Activated T-cell treated with anti-CD3 and anti-CD28 coated beads, Interleukin-2, amount 50 U/mL, for 72 hours (primary cell): ENCODE measurements around the gene ALDH1L2. TPM values are rescaled to one million over a fixed set of nuclear protein-coding genes. Genes with fewer than 3 reads are reported as not detected.
"Not testable (repeated sequence)": the region's sequence is repeated elsewhere in the genome, so short reads cannot be mapped to it uniquely, and the experiment has no call there.

Experiments
- ATAC-seq, 2 donors: fragments of 150-1000 bp; cut with Tn5 transposase; replicated peaks in 1 of 2; 2 replicates each; pipeline ENCODE4 v1.10.0; 2021; ENCODE audit warnings: moderate library complexity in 2 of 2, mild to moderate bottlenecking in 1 of 2
- DNase-seq, 2 donors: peaks; one replicate each; pipeline ENCODE4 v3.0.0; 2021 to 2022; ENCODE audit warnings: mixed read lengths in 1 of 2
- H3K27ac Mint-ChIP-seq: one replicate; pipeline ENCODE4 v1.8.0; 2022; ENCODE audit warnings: mild to moderate bottlenecking, moderate library complexity, mixed read lengths
- H3K27me3 Mint-ChIP-seq: one replicate; pipeline ENCODE4 v1.8.0; 2022; ENCODE audit warnings: low read depth, mixed read lengths
- H3K36me3 Mint-ChIP-seq, 2 donors: one replicate each; pipeline ENCODE4 v1.8.0; 2022; ENCODE audit warnings: mixed read lengths in 2 of 2, mild to moderate bottlenecking in 1 of 2; ENCODE audit not compliant: insufficient read depth in 2 of 2
- H3K4me1 Mint-ChIP-seq: one replicate; pipeline ENCODE4 v1.8.0; 2022; ENCODE audit warnings: low read depth, mixed read lengths
- H3K4me3 Mint-ChIP-seq, 2 donors: one replicate each; pipeline ENCODE4 v1.8.0; 2022; ENCODE audit warnings: mild to moderate bottlenecking in 2 of 2, mixed read lengths in 2 of 2, moderate library complexity in 2 of 2
- H3K9me3 Mint-ChIP-seq, 2 donors: one replicate each; pipeline ENCODE4 v1.8.0; 2022; ENCODE audit warnings: mixed read lengths in 2 of 2
- total RNA-seq, 2 donors: library from RNA; stranded (reverse); gene quantifications; one replicate each; pipeline ENCODE4 v1.2.3, GENCODE V29; 2022

ALDH1L2 gene
- total RNA-seq, 2 donors from 2014 or later = 11.1 to 16.1 TPM

DNA sequence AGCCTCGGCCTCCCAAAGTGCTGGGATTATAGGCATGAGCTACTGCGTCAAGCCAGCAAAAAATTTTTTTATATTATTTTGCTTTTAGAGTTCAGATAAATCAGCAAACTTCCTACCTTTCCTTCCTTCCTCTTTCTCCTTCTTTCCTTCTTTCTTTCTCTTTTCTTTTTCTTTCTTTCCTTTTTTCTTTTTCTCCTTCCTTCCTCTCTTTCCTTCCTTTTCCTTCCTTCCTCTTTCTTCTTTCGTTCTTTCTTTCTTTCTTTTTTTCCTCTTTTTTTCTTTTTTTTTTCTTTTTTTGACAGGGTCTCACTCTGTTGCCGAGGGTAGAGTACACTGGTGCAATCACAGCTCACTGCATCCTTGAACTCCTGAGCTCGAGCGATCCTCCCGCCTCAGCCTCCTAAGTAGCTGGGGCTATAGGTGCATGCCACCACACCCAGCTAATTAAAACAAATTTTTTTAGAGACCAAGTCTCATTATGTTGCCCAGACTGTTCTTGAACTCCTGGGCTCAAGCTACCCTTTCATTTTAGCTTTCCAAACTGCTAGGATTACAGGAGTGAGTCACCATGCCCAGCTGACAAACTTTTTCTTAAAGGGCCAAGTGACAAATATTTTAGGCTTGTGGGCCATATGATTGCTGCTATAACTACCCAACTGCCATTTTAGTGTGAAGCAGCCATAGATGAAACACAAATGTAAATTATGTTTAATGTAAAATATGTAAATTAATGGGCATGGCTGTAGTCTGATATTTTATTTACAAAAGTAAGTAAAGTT is 16.1 kb upstream of the ALDH1L2 start:
- Mint-ChIP-seq H3K4me1 (no peaks in the 10 kb centered on the region), H3K27ac (no peak overlapping the region), H3K27me3 (peaks cover 44% of the 10 kb centered on the region), H3K9me3 (peaks cover 7 to 8% of the 10 kb centered on the region in 2 donors), H3K4me3 (no peak overlapping the region), H3K36me3 (peaks cover 1 to 10% of the 10 kb centered on the region in 2 donors)
- ATAC-seq (no peak), DNase-seq (no peak)

DNA sequence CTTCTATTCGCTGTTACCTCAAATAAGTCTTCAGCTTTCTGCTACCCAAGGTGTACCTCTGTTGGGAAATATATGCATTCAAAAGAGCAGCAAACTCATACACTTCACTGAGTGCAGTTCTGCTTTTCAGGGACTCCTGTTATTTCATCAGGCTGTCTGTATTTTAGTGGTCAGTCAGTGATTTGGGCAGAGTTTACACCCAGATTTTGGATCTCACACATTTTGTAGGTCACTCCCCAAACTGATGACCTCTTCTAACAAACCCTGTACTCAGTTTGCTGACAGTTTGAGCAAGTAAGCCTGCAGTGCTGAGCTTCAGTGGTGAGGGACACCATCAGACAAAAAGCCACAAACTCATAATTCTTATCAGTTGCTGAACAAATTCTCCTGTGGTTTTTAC is 15.1 kb upstream of the ALDH1L2 start:
- Mint-ChIP-seq H3K4me3 (no peak overlapping the region), H3K36me3 (peaks cover 5 to 12% of the 10 kb centered on the region in 2 donors), H3K27me3 (peaks cover 35% of the 10 kb centered on the region), H3K27ac (no peak overlapping the region), H3K4me1 (no peaks in the 10 kb centered on the region), H3K9me3 (peaks cover 7 to 9% of the 10 kb centered on the region in 2 donors)
- DNase-seq = no peak
- no peak for ATAC-seq

DNA sequence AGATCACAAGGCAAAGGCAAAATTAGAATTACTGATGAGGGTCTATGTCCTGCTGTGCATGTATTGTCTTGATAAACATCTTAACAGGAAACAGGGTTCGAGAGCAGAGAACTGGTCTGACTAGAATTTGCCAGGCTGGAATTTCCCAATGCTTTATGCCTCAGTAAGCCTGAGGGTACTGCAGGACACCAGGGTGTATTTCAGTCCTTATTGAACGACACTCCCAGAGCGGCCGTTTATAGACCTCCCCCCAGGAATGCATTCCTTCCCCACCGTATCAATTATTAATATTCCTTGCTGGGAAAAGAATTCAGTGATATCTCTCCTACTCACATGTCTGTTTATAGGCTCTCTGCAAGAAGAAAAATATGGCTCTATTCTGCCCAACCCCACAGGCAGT is 11.1 kb upstream of the ALDH1L2 start:
- peaks cover 5 to 12% of the 10 kb centered on the region in 2 donors for H3K36me3 Mint-ChIP-seq
- not testable (repeated sequence) for H3K9me3 Mint-ChIP-seq, H3K4me1 Mint-ChIP-seq, H3K27ac Mint-ChIP-seq, ATAC-seq, DNase-seq, H3K4me3 Mint-ChIP-seq
- H3K27me3 Mint-ChIP-seq = peaks cover 38% of the 10 kb centered on the region

DNA sequence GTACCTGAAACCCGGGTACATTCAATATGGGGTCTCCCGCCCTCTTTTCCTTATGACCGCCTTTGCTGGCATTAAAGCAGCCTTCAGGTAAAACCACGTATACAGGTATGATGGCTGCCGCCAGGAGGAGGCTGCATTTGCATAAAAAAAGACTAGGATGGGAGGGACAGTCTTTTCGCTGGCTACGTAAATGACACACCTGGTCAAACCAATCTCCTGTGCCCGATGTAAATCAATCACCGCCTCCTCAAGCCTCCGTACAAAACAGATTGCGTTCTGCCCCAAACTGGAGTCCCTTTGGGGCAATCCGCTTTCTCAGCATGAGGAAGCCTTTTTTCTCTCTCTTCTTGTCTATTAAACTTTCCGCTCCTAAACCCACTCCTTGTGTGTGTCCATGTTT is 8.1 kb upstream of the ALDH1L2 start:
- H3K9me3 Mint-ChIP-seq = peaks cover 6 to 9% of the 10 kb centered on the region in 2 donors
- no peak overlapping the region for H3K27ac Mint-ChIP-seq
- DNase-seq (no peak), ATAC-seq (no peak)
- H3K4me3 Mint-ChIP-seq = no peak overlapping the region
- H3K4me1 Mint-ChIP-seq = no peaks in the 10 kb centered on the region
- H3K27me3 Mint-ChIP-seq = peaks cover 16% of the 10 kb centered on the region
- peaks cover 5 to 7% of the 10 kb centered on the region in 2 donors for H3K36me3 Mint-ChIP-seq

DNA sequence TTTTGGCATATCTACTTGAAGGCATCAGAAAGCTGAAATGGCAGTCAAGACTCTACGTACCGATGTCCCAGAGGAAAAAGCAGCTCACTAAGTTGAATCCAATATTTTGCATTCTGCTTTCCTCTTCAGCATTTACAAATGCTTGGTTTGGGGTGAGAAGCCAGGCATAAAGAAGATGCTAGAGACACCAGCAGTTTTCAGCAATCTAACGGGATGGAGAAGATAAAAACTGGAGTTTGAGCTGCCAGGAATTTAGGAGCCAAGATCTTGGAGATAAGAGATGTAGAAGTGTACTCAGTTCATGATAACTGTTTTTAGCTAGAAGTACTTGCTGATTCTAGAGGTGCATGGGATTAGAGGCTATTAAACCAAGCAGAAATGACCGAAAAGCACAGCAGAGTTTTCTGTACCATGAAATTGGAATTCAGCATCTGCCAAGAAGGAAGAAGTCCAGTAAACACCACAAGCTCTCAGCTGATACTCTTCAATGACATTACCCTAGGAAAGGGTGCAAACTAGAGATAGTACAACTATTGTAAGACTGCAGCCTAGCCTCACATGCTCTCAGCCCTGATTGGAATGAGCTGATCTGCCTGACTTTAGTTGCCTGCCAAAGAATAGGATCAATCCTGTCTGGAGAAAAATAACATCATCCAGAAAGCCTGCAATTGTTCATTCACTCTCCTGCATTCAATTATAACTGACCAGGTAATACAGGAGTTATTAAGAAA is 7.4 kb upstream of the ALDH1L2 start:
- H3K4me3 Mint-ChIP-seq = no peak overlapping the region
- no peak for ATAC-seq
- H3K27me3 Mint-ChIP-seq = peaks cover 15% of the 10 kb centered on the region
- DNase-seq = no peak
- H3K9me3 Mint-ChIP-seq = peaks cover 6 to 9% of the 10 kb centered on the region in 2 donors
- H3K27ac Mint-ChIP-seq = no peak overlapping the region
- H3K4me1 Mint-ChIP-seq = no peaks in the 10 kb centered on the region
- H3K36me3 Mint-ChIP-seq = peaks cover 5 to 8% of the 10 kb centered on the region in 2 donors

DNA sequence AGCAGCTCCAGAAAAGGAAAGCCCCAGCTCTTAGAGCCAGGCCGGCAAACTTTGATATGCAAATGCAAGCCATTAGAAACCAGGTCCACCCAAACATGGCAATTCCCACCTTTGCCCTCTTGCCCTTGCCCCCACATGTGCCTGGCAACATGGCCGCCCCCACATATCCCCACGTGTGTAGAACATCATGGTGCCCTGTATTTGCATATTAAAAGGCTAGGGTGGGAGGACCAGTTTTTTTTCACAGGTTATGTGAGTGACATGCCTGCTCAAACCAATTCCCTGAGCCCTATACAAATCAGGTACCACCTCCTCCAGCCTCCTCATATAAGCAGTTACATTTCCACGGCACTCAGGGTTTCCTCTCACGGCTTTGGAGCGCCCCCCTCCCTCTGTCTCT is 6.1 kb upstream of the ALDH1L2 start:
- Mint-ChIP-seq H3K9me3 (peaks cover 1 to 2% of the 10 kb centered on the region in 2 donors), H3K4me3 (no peak overlapping the region), H3K4me1 (no peaks in the 10 kb centered on the region), H3K36me3 (peaks cover 8 to 9% of the 10 kb centered on the region in 2 donors), H3K27me3 (peaks cover 20% of the 10 kb centered on the region), H3K27ac (no peak overlapping the region)
- ATAC-seq (no peak), DNase-seq (no peak)

DNA sequence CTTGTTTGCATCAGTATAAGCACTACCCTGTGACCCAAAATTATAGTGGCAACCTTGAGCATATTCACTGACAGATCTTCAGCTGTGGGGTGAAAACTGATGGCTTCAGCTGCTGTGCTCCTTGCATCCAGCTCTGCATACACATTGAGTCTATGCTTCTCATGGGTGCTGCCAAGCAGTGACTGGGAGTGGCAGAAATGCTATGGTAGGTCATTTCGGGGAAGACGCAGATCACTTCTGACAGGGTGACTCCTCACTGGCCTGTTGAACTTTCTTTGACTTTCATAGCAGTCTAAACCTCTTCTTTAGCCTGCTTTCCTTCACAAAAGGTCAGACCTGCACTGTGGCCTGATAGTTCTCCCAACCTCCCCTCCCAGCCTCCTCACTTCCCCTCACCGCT is 5.6 kb upstream of the ALDH1L2 start:
- DNase-seq (no peak), ATAC-seq (no peak)
- no peak overlapping the region for H3K4me3 Mint-ChIP-seq
- H3K4me1 Mint-ChIP-seq = no peaks in the 10 kb centered on the region
- H3K27me3 Mint-ChIP-seq = peaks cover 23% of the 10 kb centered on the region
- H3K36me3 Mint-ChIP-seq = peaks cover 5 to 9% of the 10 kb centered on the region in 2 donors
- no peak overlapping the region for H3K27ac Mint-ChIP-seq
- no peaks in the 10 kb centered on the region for H3K9me3 Mint-ChIP-seq

DNA sequence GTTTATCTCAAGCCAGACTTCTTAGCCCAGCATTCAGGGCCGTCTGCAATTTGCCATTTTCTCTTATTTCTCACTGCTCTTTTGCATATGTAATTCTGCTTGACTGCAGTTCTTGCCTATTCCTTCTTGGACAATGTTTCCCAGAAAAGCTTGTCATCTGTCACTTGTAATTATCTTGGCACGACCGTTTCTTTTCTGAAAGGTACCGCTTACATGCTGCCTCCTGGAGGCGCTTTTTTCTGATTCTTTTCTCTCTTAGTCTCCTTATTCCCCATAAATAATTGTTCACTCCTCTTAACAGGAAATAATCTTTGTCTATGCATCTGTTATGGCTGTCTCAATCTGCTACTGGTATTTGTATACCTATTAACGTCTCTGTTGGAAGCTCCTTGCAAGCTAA is 1.2 kb upstream of the ALDH1L2 start:
- ATAC-seq (no peak), DNase-seq (no peak)
- no peaks in the 10 kb centered on the region for H3K9me3 Mint-ChIP-seq
- peaks cover 5 to 11% of the 10 kb centered on the region in 2 donors for H3K36me3 Mint-ChIP-seq
- peak overlapping the region; percentile 60 to 65 for H3K4me3 Mint-ChIP-seq
- peaks cover 30% of the 10 kb centered on the region for H3K27me3 Mint-ChIP-seq
- H3K27ac Mint-ChIP-seq = no peak overlapping the region
- H3K4me1 Mint-ChIP-seq = peaks cover 7% of the 10 kb centered on the region

DNA sequence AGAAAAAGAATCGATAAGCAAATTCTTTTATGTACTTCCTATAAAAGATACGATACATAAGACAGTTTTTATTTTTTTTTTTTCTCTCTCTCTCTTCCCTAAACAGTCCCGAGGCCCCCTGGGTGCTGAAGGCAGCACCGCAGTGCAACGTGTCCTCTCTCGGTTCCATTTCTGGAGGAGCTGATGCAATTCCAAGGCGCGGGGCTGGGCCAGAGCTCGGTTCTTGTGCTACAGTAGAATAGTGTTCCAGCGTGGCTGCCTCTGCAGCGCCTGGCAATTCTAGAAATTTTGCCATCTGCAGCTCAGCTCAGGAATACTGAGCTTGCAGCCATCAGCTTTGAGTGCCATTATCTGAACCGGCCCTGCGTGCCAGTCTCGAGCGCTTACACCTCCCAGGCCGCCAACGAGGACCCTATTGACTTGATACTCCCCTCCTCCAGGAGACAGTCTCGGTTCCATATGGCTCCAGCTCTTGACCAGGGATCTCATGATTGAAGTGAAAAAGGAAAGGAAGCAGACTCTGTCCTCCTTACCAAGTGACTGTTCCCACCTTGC is 630 bp downstream of the ALDH1L2 start:
- ATAC-seq (peak; percentile 12 to 27), DNase-seq (peak; percentile 16 to 18)
- H3K27ac Mint-ChIP-seq = no peak overlapping the region

DNA sequence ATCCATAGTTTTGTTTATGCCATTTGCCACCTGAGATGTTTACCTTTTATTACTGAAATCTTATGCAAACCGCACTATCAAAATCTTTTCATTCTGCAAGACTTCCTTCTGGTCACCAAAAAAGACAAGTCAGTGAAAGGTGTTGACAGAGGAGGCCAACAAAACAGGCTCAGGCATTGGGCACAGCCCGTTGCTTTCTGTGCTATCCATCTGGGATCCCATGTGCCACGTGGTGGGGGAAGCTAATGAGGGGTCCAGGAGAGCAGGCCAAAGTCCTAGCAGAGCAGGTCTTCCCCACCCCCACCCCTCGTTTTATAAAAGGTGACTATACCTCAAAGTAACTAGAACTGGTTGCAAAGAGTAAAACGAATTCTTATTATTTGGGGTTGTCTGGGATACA is 1.2 kb downstream of the ALDH1L2 start:
- DNase-seq = no peak
- Mint-ChIP-seq H3K4me1 (peaks cover 7% of the 10 kb centered on the region), H3K27me3 (peaks cover 36% of the 10 kb centered on the region), H3K4me3 (peak overlapping the region; percentile 65 to 85), H3K9me3 (no peaks in the 10 kb centered on the region), H3K27ac (no peak overlapping the region), H3K36me3 (peaks cover 5 to 11% of the 10 kb centered on the region in 2 donors)
- no peak for ATAC-seq

More for the DNA sequence above, 630 bp downstream of the ALDH1L2 start:
- Mint-ChIP-seq H3K4me1 (peaks cover 7% of the 10 kb centered on the region), H3K9me3 (no peaks in the 10 kb centered on the region), H3K36me3 (peaks cover 5 to 11% of the 10 kb centered on the region in 2 donors), H3K27me3 (peaks cover 36% of the 10 kb centered on the region), H3K4me3 (peak overlapping the region; percentile 65 to 85)

DNA sequence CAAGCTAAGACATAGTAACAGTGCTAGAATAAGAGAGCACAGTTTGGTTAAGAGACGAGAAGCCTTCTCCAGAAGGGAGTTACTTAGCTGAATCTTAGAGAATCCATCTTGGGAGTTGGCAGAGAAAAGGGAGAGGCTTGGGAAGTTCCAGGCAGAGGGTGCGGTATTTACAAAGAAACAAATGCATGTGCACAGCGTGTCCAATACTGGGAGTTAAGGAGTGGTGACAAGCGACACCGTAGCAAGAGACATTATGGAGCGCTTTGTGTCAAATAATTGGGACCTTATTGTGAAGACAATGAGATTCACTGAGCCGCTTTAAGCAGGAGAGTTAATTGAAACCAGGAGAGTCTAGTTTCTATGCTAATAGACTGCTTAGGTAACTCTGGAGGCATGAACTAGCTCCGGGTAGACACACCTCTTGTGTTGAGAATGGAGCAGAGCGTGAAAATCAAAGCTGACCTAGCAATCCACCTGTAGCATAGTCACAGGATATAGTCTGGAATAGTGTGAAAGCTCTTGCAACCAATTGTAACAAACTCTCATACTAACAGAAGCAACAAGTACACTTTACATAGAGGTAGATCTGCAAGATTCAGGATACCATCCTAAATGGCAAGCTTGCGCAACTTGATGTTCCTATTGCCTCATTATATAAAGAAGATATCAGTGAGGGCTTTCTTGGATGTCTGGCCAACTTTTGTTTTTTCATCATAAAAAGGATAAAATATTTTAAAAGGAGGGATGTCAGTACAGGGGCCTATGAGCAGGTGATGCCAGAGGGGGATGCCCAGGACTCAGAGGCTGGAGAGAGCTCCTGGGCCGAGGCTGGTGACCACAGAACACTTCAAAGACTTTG is 5.3 kb downstream of the ALDH1L2 start:
- Mint-ChIP-seq H3K4me1 (peaks cover 5% of the 10 kb centered on the region), H3K36me3 (peaks cover 0 to 4% of the 10 kb centered on the region in 2 donors), H3K4me3 (no peak overlapping the region), H3K9me3 (no peaks in the 10 kb centered on the region), H3K27ac (no peak overlapping the region), H3K27me3 (peaks cover 27% of the 10 kb centered on the region)
- ATAC-seq (no peak), DNase-seq (no peak)

DNA sequence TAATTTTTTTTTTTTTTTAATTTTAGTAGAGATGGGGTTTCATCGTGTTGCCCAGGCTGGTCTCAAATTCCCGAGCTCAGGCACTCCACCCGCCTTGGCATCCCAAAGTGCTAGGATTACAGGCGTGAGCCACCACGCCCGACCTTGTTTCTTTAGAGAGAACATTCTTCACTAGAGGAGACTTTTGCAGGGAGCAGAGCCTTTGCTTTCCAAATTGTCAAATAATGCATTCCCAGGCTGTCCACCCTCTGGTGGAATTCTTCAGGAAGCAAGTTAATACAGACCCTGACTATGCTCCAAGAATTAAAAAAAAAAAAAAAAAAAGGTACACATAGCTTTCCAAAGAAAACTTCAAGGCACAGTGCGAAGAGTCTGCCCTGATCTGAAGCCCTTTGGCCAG is 6.8 kb downstream of the ALDH1L2 start:
- DNase-seq (no peak), ATAC-seq (no peak)
- Mint-ChIP-seq H3K4me1 (no peaks in the 10 kb centered on the region), H3K27me3 (peaks cover 12% of the 10 kb centered on the region), H3K9me3 (no peaks in the 10 kb centered on the region), H3K36me3 (no peaks in the 10 kb centered on the region), H3K27ac (no peak overlapping the region), H3K4me3 (no peak overlapping the region)
